ENCODE results near the gene TWIST2. TPM values are rescaled to one million over a fixed set of nuclear protein-coding genes. Genes with fewer than 3 reads are reported as not detected.

TWIST2 gene
- total RNA-seq, 1 experiment from 2014 or later = not detected

DNA sequence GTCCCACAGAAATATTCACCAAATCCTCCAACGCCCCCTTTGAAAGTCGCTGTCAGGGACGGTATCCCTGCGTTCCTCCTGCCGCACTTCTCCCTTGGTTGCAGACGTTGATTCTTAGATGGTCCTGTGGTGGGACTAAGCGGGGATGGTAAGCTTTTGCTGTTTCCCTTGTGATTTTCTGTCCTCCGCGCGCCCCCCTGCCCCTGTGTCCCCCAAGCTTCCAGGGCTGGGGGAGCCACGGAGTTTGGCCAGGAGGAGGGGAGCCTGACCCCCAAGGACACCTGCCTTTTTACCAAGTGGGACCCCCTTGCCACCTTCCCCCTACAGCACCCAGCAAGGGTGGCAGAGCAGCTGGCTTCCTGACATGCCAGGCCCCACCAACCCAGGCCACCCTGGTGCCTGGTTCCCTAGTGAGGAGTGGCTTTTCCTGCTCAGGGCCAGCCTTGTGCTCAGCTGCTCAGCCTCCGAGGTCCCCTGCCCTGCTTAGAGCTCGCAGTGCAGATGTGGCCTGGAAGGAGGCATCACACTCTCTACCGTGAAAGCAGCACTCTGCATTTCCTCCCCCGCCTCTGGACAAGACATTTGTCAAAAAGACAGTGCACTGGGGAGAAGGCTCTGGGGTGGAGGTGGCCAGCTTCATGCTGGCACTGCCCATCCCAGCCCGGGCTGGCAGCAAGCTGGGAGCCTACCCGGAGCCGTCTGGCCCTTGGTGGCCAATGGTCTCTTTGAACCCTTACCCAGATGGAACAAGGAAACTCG, 49.4 kb downstream of the TWIST2 start:
- ChIA-PET CTCF (no interaction called here), POLR2A (ENCODE audit: low non-redundant PET) (no interaction called here)
- H3K27me3 ChIP-seq (replicated peaks; ENCODE audit: insufficient read depth, low read depth, low read length, poor library complexity) = peaks cover 7% of the 10 kb centered on the region
- no peak overlapping the region for H3K4me3 ChIP-seq (ENCODE audit: low read depth, low read length, poor library complexity, severe bottlenecking)
- H3K27ac ChIP-seq (ENCODE audit: low read depth, low read length, poor library complexity, severe bottlenecking) = no peak overlapping the region
- H3K4me1 ChIP-seq (ENCODE audit: insufficient read depth, low read length, poor library complexity, severe bottlenecking) = no peaks in the 10 kb centered on the region
- H3K9me3 ChIP-seq (ENCODE audit: low read depth, low read length, poor library complexity, severe bottlenecking) = no peaks in the 10 kb centered on the region
- BruUV-seq (replicated peaks) = no TSS peak
- TF ChIP-seq EZH2 (IDR thresholded peaks at IDR 0.05; ENCODE audit: borderline replicate concordance, low read depth, low read length, poor library complexity, severe bottlenecking) = no peak
- TF ChIP-seq, protein P1, sequence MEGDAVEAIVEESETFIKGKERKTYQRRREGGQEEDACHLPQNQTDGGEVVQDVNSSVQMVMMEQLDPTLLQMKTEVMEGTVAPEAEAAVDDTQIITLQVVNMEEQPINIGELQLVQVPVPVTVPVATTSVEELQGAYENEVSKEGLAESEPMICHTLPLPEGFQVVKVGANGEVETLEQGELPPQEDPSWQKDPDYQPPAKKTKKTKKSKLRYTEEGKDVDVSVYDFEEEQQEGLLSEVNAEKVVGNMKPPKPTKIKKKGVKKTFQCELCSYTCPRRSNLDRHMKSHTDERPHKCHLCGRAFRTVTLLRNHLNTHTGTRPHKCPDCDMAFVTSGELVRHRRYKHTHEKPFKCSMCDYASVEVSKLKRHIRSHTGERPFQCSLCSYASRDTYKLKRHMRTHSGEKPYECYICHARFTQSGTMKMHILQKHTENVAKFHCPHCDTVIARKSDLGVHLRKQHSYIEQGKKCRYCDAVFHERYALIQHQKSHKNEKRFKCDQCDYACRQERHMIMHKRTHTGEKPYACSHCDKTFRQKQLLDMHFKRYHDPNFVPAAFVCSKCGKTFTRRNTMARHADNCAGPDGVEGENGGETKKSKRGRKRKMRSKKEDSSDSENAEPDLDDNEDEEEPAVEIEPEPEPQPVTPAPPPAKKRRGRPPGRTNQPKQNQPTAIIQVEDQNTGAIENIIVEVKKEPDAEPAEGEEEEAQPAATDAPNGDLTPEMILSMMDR (conservative IDR thresholded peaks at IDR 0.05; ENCODE audit: low read depth, low read length) = no peak
- no peak for DNase-seq (ENCODE audit: low spot score)
- no peaks in the 10 kb centered on the region for H3K36me3 ChIP-seq (ENCODE audit: insufficient read depth, low read length, poor library complexity, severe bottlenecking)
- intact Hi-C loops (cut with micrococcal nuclease; ENCODE audit: unreplicated experiment) = no loop called here

DNA sequence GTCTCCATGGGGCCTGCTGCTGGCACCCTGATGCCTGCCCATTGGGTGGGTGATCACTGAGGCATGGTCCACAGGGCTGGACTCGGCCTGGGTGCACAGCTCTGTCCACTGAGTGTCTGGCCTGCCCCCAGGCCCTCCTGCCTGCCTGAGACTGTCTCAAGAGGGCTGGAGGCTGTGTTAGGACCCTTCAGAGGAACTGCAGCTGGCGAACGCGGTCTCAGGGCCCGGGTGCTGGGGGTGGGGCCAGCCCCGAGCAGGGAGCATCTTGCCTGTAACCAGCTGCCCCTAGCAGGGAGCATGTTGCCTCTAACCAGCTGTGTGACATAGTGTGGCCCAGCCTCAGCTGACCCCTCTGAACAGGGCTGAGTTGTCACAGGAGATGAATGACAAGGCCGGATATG, 50.0 kb downstream of the TWIST2 start:
- intact Hi-C loops (cut with micrococcal nuclease; ENCODE audit: unreplicated experiment) = no loop called here
- CTCF ChIA-PET = no interaction called here
- no peaks in the 10 kb centered on the region for H3K4me1 ChIP-seq (ENCODE audit: insufficient read depth, low read length, poor library complexity, severe bottlenecking)

DNA sequence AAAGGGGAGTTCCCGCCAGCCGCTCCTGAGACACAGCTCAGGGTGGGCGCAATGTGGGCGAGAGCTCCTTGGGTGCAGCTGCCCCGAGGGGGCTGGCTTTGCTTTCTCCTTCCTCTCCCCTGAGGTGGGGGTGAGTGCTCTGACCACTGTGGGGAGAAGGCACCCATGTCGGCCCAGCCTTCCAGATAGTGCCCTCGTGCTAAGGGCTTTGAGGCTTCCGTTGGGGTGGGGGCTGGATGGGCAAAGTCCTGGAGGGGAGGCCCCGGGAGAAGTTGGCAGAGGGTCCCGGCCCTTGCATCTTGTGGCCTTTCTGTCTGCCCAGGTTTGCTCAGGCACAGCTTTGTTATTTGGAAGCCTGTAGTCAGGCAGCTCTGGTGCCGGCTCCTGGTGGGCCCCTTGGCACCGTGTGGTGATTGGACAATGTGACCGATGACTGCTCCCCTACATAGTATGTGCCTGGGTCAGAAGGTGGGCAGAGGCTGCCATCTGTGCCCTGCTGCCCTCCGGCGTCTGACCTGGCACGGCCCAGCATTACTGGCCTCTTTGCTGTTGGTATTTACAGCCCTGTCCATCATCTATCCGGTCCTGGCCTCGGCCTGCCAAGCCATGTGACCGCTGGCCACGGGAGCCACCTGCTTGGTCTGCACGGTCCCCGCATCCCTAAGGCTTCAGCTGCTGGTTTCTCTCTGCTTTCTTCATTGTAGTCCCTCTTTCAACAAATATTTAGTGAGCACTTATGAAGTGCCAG, 50.8 kb downstream of the TWIST2 start:
- CTCF ChIA-PET = no interaction called here
- no peak for DNase-seq (ENCODE audit: low spot score)
- POLR2A ChIA-PET (ENCODE audit: low non-redundant PET) = no interaction called here
- intact Hi-C loops (cut with micrococcal nuclease; ENCODE audit: unreplicated experiment) = no loop called here
- Histone ChIP-seq H3K4me1 (ENCODE audit: insufficient read depth, low read length, poor library complexity, severe bottlenecking) (no peaks in the 10 kb centered on the region), H3K27me3 (replicated peaks; ENCODE audit: insufficient read depth, low read depth, low read length, poor library complexity) (peaks cover 7% of the 10 kb centered on the region), H3K9me3 (ENCODE audit: low read depth, low read length, poor library complexity, severe bottlenecking) (no peaks in the 10 kb centered on the region), H3K27ac (ENCODE audit: low read depth, low read length, poor library complexity, severe bottlenecking) (no peak overlapping the region), H3K4me3 (ENCODE audit: low read depth, low read length, poor library complexity, severe bottlenecking) (no peak overlapping the region), H3K36me3 (ENCODE audit: insufficient read depth, low read length, poor library complexity, severe bottlenecking) (no peaks in the 10 kb centered on the region)
- TF ChIP-seq, protein P1 (conservative IDR thresholded peaks at IDR 0.05; ENCODE audit: low read depth, low read length) = no peak
- no peak for TF ChIP-seq EZH2 (IDR thresholded peaks at IDR 0.05; ENCODE audit: borderline replicate concordance, low read depth, low read length, poor library complexity, severe bottlenecking)
- no TSS peak for BruUV-seq (replicated peaks)

More for the DNA sequence above, 50.0 kb downstream of the TWIST2 start:
- POLR2A ChIA-PET (ENCODE audit: low non-redundant PET) = no interaction called here
- H3K4me3 ChIP-seq (ENCODE audit: low read depth, low read length, poor library complexity, severe bottlenecking) = no peak overlapping the region
- H3K27me3 ChIP-seq (replicated peaks; ENCODE audit: insufficient read depth, low read depth, low read length, poor library complexity) = peaks cover 7% of the 10 kb centered on the region
- no peak for TF ChIP-seq EZH2 (IDR thresholded peaks at IDR 0.05; ENCODE audit: borderline replicate concordance, low read depth, low read length, poor library complexity, severe bottlenecking)
- TF ChIP-seq, protein P1 (conservative IDR thresholded peaks at IDR 0.05; ENCODE audit: low read depth, low read length) = no peak
- H3K27ac ChIP-seq (ENCODE audit: low read depth, low read length, poor library complexity, severe bottlenecking) = no peak overlapping the region
- no TSS peak for BruUV-seq (replicated peaks)
- no peak for DNase-seq (ENCODE audit: low spot score)
- no peaks in the 10 kb centered on the region for H3K9me3 ChIP-seq (ENCODE audit: low read depth, low read length, poor library complexity, severe bottlenecking)
- H3K36me3 ChIP-seq (ENCODE audit: insufficient read depth, low read length, poor library complexity, severe bottlenecking) = no peaks in the 10 kb centered on the region
